Adipocyte (in vitro differentiated cells): ENCODE measurements around the gene MEGF10.
"Not testable (repeated sequence)": the region's sequence is repeated elsewhere in the genome, so short reads cannot be mapped to it uniquely, and the experiment has no call there.

Experiments used
- DNase-seq: peaks from one replicate; pipeline ENCODE4 v3.0.0-alpha.2; 2015; ENCODE audit warnings: low read depth
- H3K27me3 ChIP-seq: replicated peaks from 2 replicates; pipeline ENCODE4 v1.7.0; 2013; ENCODE audit warnings: mild to moderate bottlenecking, low read length, moderate library complexity; ENCODE audit not compliant: control insufficient read depth, insufficient read depth
- H3K36me3 ChIP-seq: 2 replicates; pipeline ENCODE4 v1.7.0; 2013; ENCODE audit warnings: low read length, mild to moderate bottlenecking, moderate library complexity; ENCODE audit not compliant: control insufficient read depth, insufficient read depth, severe bottlenecking
- H3K4me1 ChIP-seq: 2 replicates; pipeline ENCODE4 v1.7.0; 2013; ENCODE audit warnings: mild to moderate bottlenecking, low read length, moderate library complexity; ENCODE audit not compliant: control insufficient read depth, insufficient read depth
- H3K4me3 ChIP-seq: 2 replicates; pipeline ENCODE4 v1.7.0; 2013; ENCODE audit warnings: mild to moderate bottlenecking, low read length, moderate library complexity
- H3K9ac ChIP-seq: 2 replicates; pipeline ENCODE4 v1.7.0; 2013; ENCODE audit warnings: mild to moderate bottlenecking, low read length, moderate library complexity
- H3K9me3 ChIP-seq: 2 replicates; pipeline ENCODE4 v1.7.0; 2013; ENCODE audit warnings: mild to moderate bottlenecking, low read length, moderate library complexity; ENCODE audit not compliant: control insufficient read depth

Gene MEGF10

GRCh38 chr5:127313379-127313778, 22.8 kb downstream of the MEGF10 start:
- no peak overlapping the region for H3K4me3 ChIP-seq
- no peaks in the 10 kb centered on the region for H3K4me1 ChIP-seq
- no peaks in the 10 kb centered on the region for H3K36me3 ChIP-seq
- no peaks in the 10 kb centered on the region for H3K9me3 ChIP-seq
- DNase-seq, result no peak
- no peak overlapping the region for H3K9ac ChIP-seq
- H3K27me3 ChIP-seq, result no peaks in the 10 kb centered on the region

- no peaks in the 10 kb centered on the region for H3K27me3 ChIP-seq
- no peak for DNase-seq
- H3K9me3 ChIP-seq, result no peaks in the 10 kb centered on the region
These were observed 23.4 kb downstream of the MEGF10 start for GRCh38 chr5:127313847-127314473.

GRCh38 chr5:127316011-127316410, 25.4 kb downstream of the MEGF10 start:
- no peak for DNase-seq
- H3K4me3 ChIP-seq, result no peak overlapping the region
- H3K9ac ChIP-seq, result no peak overlapping the region
- no peaks in the 10 kb centered on the region for H3K27me3 ChIP-seq
- H3K4me1 ChIP-seq, result no peaks in the 10 kb centered on the region
- H3K36me3 ChIP-seq, result no peaks in the 10 kb centered on the region
- no peaks in the 10 kb centered on the region for H3K9me3 ChIP-seq

More at GRCh38 chr5:127313847-127314473, 23.4 kb downstream of the MEGF10 start:
- no peaks in the 10 kb centered on the region for H3K36me3 ChIP-seq
- H3K4me3 ChIP-seq, result no peak overlapping the region
- H3K4me1 ChIP-seq, result no peaks in the 10 kb centered on the region
- no peak overlapping the region for H3K9ac ChIP-seq

GRCh38 chr5:127317385-127317784, 26.8 kb downstream of the MEGF10 start:
- H3K9ac ChIP-seq, H3K27me3 ChIP-seq, H3K9me3 ChIP-seq, H3K4me3 ChIP-seq, H3K4me1 ChIP-seq, H3K36me3 ChIP-seq, DNase-seq: not testable (repeated sequence)

- Histone ChIP-seq H3K4me1 (no peaks in the 10 kb centered on the region), H3K9ac (no peak overlapping the region), H3K36me3 (no peaks in the 10 kb centered on the region), H3K27me3 (no peaks in the 10 kb centered on the region), H3K9me3 (no peaks in the 10 kb centered on the region), H3K4me3 (no peak overlapping the region)
- DNase-seq, result peak; percentile 24
These were observed 29.7 kb downstream of the MEGF10 start for GRCh38 chr5:127320032-127320965.

GRCh38 chr5:127321465-127321864, 30.9 kb downstream of the MEGF10 start:
- no peaks in the 10 kb centered on the region for H3K9me3 ChIP-seq
- DNase-seq, result no peak
- H3K27me3 ChIP-seq, result no peaks in the 10 kb centered on the region
- no peaks in the 10 kb centered on the region for H3K36me3 ChIP-seq
- no peaks in the 10 kb centered on the region for H3K4me1 ChIP-seq
- no peak overlapping the region for H3K9ac ChIP-seq
- no peak overlapping the region for H3K4me3 ChIP-seq

- Histone ChIP-seq H3K4me3 (no peak overlapping the region), H3K9me3 (no peaks in the 10 kb centered on the region), H3K9ac (no peak overlapping the region), H3K27me3 (no peaks in the 10 kb centered on the region), H3K36me3 (no peaks in the 10 kb centered on the region), H3K4me1 (no peaks in the 10 kb centered on the region)
- no peak for DNase-seq
These were observed 31.8 kb downstream of the MEGF10 start for GRCh38 chr5:127322403-127322802.

- Histone ChIP-seq H3K27me3 (no peaks in the 10 kb centered on the region), H3K9ac (no peak overlapping the region), H3K4me1 (no peaks in the 10 kb centered on the region), H3K36me3 (no peaks in the 10 kb centered on the region), H3K4me3 (no peak overlapping the region), H3K9me3 (no peaks in the 10 kb centered on the region)
- no peak for DNase-seq
These were observed 34.2 kb downstream of the MEGF10 start for GRCh38 chr5:127324756-127325155.

GRCh38 chr5:127326431-127326830, 35.8 kb downstream of the MEGF10 start:
- no peaks in the 10 kb centered on the region for H3K36me3 ChIP-seq
- DNase-seq, result no peak
- H3K9ac ChIP-seq, result no peak overlapping the region
- no peaks in the 10 kb centered on the region for H3K4me1 ChIP-seq
- no peaks in the 10 kb centered on the region for H3K9me3 ChIP-seq
- no peaks in the 10 kb centered on the region for H3K27me3 ChIP-seq
- H3K4me3 ChIP-seq, result no peak overlapping the region

- no peak overlapping the region for H3K4me3 ChIP-seq
- no peaks in the 10 kb centered on the region for H3K27me3 ChIP-seq
- no peaks in the 10 kb centered on the region for H3K9me3 ChIP-seq
- H3K4me1 ChIP-seq, result peaks cover 5% of the 10 kb centered on the region
- DNase-seq, result no peak
- H3K36me3 ChIP-seq, result no peaks in the 10 kb centered on the region
- no peak overlapping the region for H3K9ac ChIP-seq
These were observed 36.6 kb downstream of the MEGF10 start for GRCh38 chr5:127326976-127327755.

GRCh38 chr5:127330116-127330515, 39.5 kb downstream of the MEGF10 start:
- DNase-seq, result peak; percentile 22
- Histone ChIP-seq H3K9me3 (no peaks in the 10 kb centered on the region), H3K4me1 (peaks cover 7% of the 10 kb centered on the region), H3K27me3 (no peaks in the 10 kb centered on the region), H3K9ac (no peak overlapping the region), H3K4me3 (no peak overlapping the region), H3K36me3 (no peaks in the 10 kb centered on the region)
